ENCODE data around the gene ACTR2.

ACTR2 gene

GRCh38 chr2:65261676-65262075 is 34.0 kb downstream of the ACTR2 start:
- H2AFZ ChIP-seq, result no peak overlapping the region
- H3K9ac ChIP-seq, result no peak overlapping the region
- H3K4me1 ChIP-seq, result peaks cover 2% of the 10 kb centered on the region
- no peaks in the 10 kb centered on the region for H3K9me3 ChIP-seq (ENCODE audit: control insufficient read depth, low read length)
- H3K79me2 ChIP-seq, result peaks cover 2% of the 10 kb centered on the region
- H3K27me3 ChIP-seq (ENCODE audit: control insufficient read depth, insufficient read depth, low read length), result no peaks in the 10 kb centered on the region
- no peak overlapping the region for H3K4me3 ChIP-seq (ENCODE audit: low read depth, low read length)
- no peaks in the 10 kb centered on the region for H3K36me3 ChIP-seq (ENCODE audit: control insufficient read depth, insufficient read depth, low read length)
- TF ChIP-seq, protein P1, sequence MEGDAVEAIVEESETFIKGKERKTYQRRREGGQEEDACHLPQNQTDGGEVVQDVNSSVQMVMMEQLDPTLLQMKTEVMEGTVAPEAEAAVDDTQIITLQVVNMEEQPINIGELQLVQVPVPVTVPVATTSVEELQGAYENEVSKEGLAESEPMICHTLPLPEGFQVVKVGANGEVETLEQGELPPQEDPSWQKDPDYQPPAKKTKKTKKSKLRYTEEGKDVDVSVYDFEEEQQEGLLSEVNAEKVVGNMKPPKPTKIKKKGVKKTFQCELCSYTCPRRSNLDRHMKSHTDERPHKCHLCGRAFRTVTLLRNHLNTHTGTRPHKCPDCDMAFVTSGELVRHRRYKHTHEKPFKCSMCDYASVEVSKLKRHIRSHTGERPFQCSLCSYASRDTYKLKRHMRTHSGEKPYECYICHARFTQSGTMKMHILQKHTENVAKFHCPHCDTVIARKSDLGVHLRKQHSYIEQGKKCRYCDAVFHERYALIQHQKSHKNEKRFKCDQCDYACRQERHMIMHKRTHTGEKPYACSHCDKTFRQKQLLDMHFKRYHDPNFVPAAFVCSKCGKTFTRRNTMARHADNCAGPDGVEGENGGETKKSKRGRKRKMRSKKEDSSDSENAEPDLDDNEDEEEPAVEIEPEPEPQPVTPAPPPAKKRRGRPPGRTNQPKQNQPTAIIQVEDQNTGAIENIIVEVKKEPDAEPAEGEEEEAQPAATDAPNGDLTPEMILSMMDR (IDR thresholded peaks at IDR 0.05), result no peak
- no peak overlapping the region for H3K27ac ChIP-seq
- H3K4me2 ChIP-seq (ENCODE audit: low read length), result no peak overlapping the region

DNA sequence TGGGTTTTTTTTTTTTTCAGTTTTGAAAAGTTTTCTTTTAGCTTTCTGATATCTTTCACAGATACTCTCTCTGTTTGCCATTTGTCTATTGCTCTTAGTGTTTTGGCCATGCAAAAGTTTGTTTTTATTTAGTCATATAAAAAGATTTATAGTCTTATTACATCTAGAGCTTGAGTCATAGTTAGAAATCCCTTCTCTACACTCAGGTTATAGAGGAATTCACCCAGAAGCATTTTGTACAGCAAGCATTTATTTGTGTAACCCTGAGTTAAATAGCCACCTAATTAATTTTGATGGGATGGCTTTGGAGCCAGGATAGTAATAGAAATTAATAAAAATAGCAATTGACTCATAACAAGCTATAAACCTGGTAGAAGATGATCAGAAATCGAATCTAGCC is 35.6 kb downstream of the ACTR2 start:
- Histone ChIP-seq H2AFZ (no peak overlapping the region), H3K36me3 (ENCODE audit: control insufficient read depth, insufficient read depth, low read length) (no peaks in the 10 kb centered on the region), H3K9ac (no peak overlapping the region), H3K27me3 (ENCODE audit: control insufficient read depth, insufficient read depth, low read length) (no peaks in the 10 kb centered on the region), H3K4me2 (ENCODE audit: low read length) (no peak overlapping the region), H3K4me3 (ENCODE audit: low read depth, low read length) (no peak overlapping the region), H3K9me3 (ENCODE audit: control insufficient read depth, low read length) (no peaks in the 10 kb centered on the region), H3K4me1 (peaks cover 10% of the 10 kb centered on the region), H3K27ac (no peak overlapping the region), H3K79me2 (peaks cover 2% of the 10 kb centered on the region)
- TF ChIP-seq, protein P1 (IDR thresholded peaks at IDR 0.05), result no peak

DNA sequence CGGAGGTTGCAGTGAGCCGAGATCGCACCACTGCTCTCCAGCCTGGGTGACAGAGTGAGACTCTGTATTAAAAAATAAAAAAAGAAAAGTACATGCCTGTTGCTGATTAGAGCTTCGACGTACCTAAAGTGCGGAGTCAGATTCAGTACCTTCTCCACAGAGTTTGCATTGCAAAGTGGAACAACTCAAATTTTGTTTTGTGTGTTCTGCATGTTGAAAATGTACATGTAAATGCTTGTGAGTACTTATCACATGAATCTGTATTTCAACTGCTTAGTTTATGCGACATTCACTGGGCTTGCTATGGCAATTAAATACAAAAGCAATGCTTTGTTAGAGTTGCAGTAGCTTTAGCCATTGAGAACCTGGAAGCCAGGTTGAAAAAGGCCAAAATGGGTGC is 36.4 kb downstream of the ACTR2 start:
- H3K36me3 ChIP-seq (ENCODE audit: control insufficient read depth, insufficient read depth, low read length), result no peaks in the 10 kb centered on the region
- H3K27me3 ChIP-seq (ENCODE audit: control insufficient read depth, insufficient read depth, low read length), result no peaks in the 10 kb centered on the region

GRCh38 chr2:65264821-65265670 is 37.4 kb downstream of the ACTR2 start:
- Histone ChIP-seq H3K36me3 (ENCODE audit: control insufficient read depth, insufficient read depth, low read length) (no peaks in the 10 kb centered on the region), H3K27ac (no peak overlapping the region), H2AFZ (no peak overlapping the region), H3K79me2 (no peaks in the 10 kb centered on the region), H3K4me1 (peaks cover 10% of the 10 kb centered on the region), H3K4me3 (ENCODE audit: low read depth, low read length) (no peak overlapping the region), H3K4me2 (ENCODE audit: low read length) (no peak overlapping the region), H3K9ac (no peak overlapping the region), H3K27me3 (ENCODE audit: control insufficient read depth, insufficient read depth, low read length) (no peaks in the 10 kb centered on the region), H3K9me3 (ENCODE audit: control insufficient read depth, low read length) (no peaks in the 10 kb centered on the region)
- TF ChIP-seq, protein P1 (IDR thresholded peaks at IDR 0.05), result peak; percentile 67

More for the DNA sequence above, 36.4 kb downstream of the ACTR2 start:
- Histone ChIP-seq H3K4me2 (ENCODE audit: low read length) (no peak overlapping the region), H3K79me2 (peaks cover 2% of the 10 kb centered on the region), H3K27ac (no peak overlapping the region), H3K4me1 (peaks cover 10% of the 10 kb centered on the region), H3K9ac (no peak overlapping the region), H2AFZ (no peak overlapping the region), H3K9me3 (ENCODE audit: control insufficient read depth, low read length) (no peaks in the 10 kb centered on the region), H3K4me3 (ENCODE audit: low read depth, low read length) (no peak overlapping the region)
- TF ChIP-seq, protein P1 (IDR thresholded peaks at IDR 0.05), result no peak

DNA sequence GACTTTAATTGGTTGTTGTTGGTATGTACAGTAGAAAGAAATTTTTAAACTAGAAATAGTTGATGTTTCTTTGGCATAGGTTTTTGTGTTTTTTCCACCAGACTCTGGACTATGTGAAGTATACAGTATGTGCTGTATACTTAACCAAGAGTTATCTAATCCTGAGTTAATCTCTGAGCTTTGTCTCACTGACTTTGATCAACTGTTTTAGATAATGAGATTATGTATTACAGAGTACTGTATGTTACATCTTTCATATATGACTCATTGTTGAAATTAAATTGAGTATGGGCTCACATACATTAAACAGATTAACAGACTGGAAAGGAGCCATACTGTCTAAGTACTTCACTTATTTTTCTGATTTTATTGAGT is 38.0 kb downstream of the ACTR2 start:
- TF ChIP-seq, protein P1 (IDR thresholded peaks at IDR 0.05), result no peak
- Histone ChIP-seq H3K4me2 (ENCODE audit: low read length) (no peak overlapping the region), H3K4me1 (peaks cover 10% of the 10 kb centered on the region), H3K79me2 (no peaks in the 10 kb centered on the region), H3K36me3 (ENCODE audit: control insufficient read depth, insufficient read depth, low read length) (no peaks in the 10 kb centered on the region), H2AFZ (no peak overlapping the region), H3K9ac (no peak overlapping the region), H3K27me3 (ENCODE audit: control insufficient read depth, insufficient read depth, low read length) (no peaks in the 10 kb centered on the region), H3K4me3 (ENCODE audit: low read depth, low read length) (no peak overlapping the region), H3K9me3 (ENCODE audit: control insufficient read depth, low read length) (no peaks in the 10 kb centered on the region), H3K27ac (no peak overlapping the region)
